Ammon's horn (tissue), 1 donor: Measurements from ENCODE around the gene TUBB4B.

ENCODE experiments used
- DNase-seq: peaks from one replicate; pipeline ENCODE4 v3.0.0-alpha.2; 2016; ENCODE audit warnings: low spot score

Gene TUBB4B

GRCh38 chr9:137240841-137241489 lies at the start of gene TUBB4B:
TUBB4B (plus strand) TSS chr9:137241287; CDS start chr9:137241361, 74 bp downstream.
- peak; percentile 100 for DNase-seq

- peak; percentile 84 for DNase-seq
Measured at GRCh38 chr9:137191691-137192447, 49.2 kb upstream of the TUBB4B start.

- no peak for DNase-seq
Measured at GRCh38 chr9:137192448-137192780, 48.7 kb upstream of the TUBB4B start.

GRCh38 chr9:137192859-137193258 lies 48.2 kb upstream of the TUBB4B start:
- DNase-seq, result no peak

- no peak for DNase-seq
Measured at GRCh38 chr9:137193771-137194170, 47.3 kb upstream of the TUBB4B start.

- peak; percentile 93 for DNase-seq
Measured at GRCh38 chr9:137194388-137194787, 46.7 kb upstream of the TUBB4B start.

GRCh38 chr9:137194909-137195308 lies 46.2 kb upstream of the TUBB4B start:
- no peak for DNase-seq

GRCh38 chr9:137195525-137196220 lies 45.4 kb upstream of the TUBB4B start:
- no peak for DNase-seq

- DNase-seq, result no peak
Measured at GRCh38 chr9:137198051-137198901, 42.8 kb upstream of the TUBB4B start.

GRCh38 chr9:137198902-137199283 lies 42.2 kb upstream of the TUBB4B start:
- DNase-seq, result no peak

- no peak for DNase-seq
Measured at GRCh38 chr9:137199411-137200121, 41.5 kb upstream of the TUBB4B start.

- peak; percentile 99 for DNase-seq
Measured at GRCh38 chr9:137200311-137201204, 40.5 kb upstream of the TUBB4B start, which contains the start of gene TPRN. TPRN (minus strand) TSS chr9:137200741; CDS start chr9:137200711, 30 bp downstream.

GRCh38 chr9:137201205-137201868 lies 39.8 kb upstream of the TUBB4B start:
- DNase-seq, result no peak

- DNase-seq, result no peak
Measured at GRCh38 chr9:137202966-137203365, 38.1 kb upstream of the TUBB4B start.

- no peak for DNase-seq
Measured at GRCh38 chr9:137204731-137205125, 36.4 kb upstream of the TUBB4B start.

GRCh38 chr9:137205126-137206069 lies 35.7 kb upstream of the TUBB4B start, which contains the start of the genes NDOR1 and TMEM203:
NDOR1 (plus strand) TSS chr9:137205700; CDS start chr9:137205778, 78 bp downstream.
TMEM203 (minus strand) TSS chr9:137205648; CDS start chr9:137205414, 234 bp downstream.
- DNase-seq, result peak; percentile 94

- DNase-seq, result no peak
Measured at GRCh38 chr9:137206602-137207001, 34.5 kb upstream of the TUBB4B start.

- DNase-seq, result no peak
Measured at GRCh38 chr9:137211532-137211931, 29.6 kb upstream of the TUBB4B start.
